ENCODE results near the gene WDR38.

GRCh38 chr9:124870723-124871122 is 17.5 kb downstream of the WDR38 start:
- no peak for TF ChIP-seq CTCF (IDR thresholded peaks at IDR 0.05)
- no peak for TF ChIP-seq POLR2A (IDR thresholded peaks at IDR 0.05)
- TF ChIP-seq EP300 (IDR thresholded peaks at IDR 0.05; ENCODE audit: low read depth) = no peak
- no peak for TF ChIP-seq POLR2AphosphoS5 (IDR thresholded peaks at IDR 0.05)
